PFSK-1 (cell line): ENCODE results near the gene FBXO38.

Experiments used
- FOXP2 ChIP-seq: optimal IDR thresholded peaks from 2 replicates; pipeline ENCODE3; 2011; ENCODE audit warnings: borderline replicate concordance, control low read depth, inconsistent platforms; ENCODE audit not compliant: insufficient read depth; ENCODE audit errors: extremely low read length, extremely low read depth
- POLR2AphosphoS5 ChIP-seq: IDR thresholded peaks from 2 replicates; pipeline ENCODE4 v1.6.1; 2012; ENCODE audit warnings: low read depth, mild to moderate bottlenecking, control low read depth, low read length, moderate library complexity
- REST ChIP-seq, 2 experiments: IDR thresholded peaks; 2 replicates each; pipeline versions ENCODE4 v1.6.1 to v1.8.0; 2011 to 2012; ENCODE audit warnings: low read depth in 2 of 2, low read length in 2 of 2, control low read depth in 1 of 2, inconsistent platforms in 1 of 2, mild to moderate bottlenecking in 1 of 2, moderate library complexity in 1 of 2; ENCODE audit not compliant: insufficient read depth in 1 of 2
- SIN3A ChIP-seq: IDR thresholded peaks from 2 replicates; pipeline ENCODE4 v1.6.1; 2012; ENCODE audit warnings: mild to moderate bottlenecking, low read length, moderate library complexity, borderline replicate concordance; ENCODE audit not compliant: insufficient read depth
- TAF1 ChIP-seq: IDR thresholded peaks from 2 replicates; pipeline ENCODE4 v1.6.1; 2012; ENCODE audit warnings: low read length, control low read depth, borderline replicate concordance; ENCODE audit not compliant: insufficient read depth

DNA sequence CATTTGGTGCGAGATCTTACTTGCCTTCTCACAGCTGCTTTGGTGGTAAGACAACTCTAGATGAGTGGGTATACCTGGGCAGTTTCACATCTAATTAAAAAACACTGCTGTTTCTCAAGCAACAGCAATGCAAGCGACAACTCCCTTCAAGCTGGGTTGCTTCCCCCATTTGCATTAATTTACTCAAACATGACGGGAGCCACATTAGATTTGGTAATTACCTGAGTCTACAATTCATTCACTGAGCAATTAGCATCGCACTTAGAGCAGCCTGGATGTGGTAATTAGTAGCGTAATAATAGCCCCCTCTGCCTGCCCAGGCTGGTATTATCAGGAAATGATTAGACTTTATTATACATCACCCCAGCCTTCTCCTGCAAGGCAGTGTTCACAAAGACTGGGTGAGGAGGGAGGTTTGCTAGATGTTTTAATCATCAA is 73.4 kb downstream of the FBXO38 start:
- TF ChIP-seq POLR2AphosphoS5 (no peak), REST (IDR thresholded peaks at IDR 0.05; ENCODE audit: insufficient read depth in 1 of 2, low read depth in 2 of 2, low read length in 2 of 2) (no peak), TAF1 (no peak), SIN3A (no peak), FOXP2 (no peak)
